ENCODE data around the gene SLC44A5.
A peak's percentile ranks its signal among the peaks of the same experiment; 100 is the strongest.

The SLC44A5 gene

DNA sequence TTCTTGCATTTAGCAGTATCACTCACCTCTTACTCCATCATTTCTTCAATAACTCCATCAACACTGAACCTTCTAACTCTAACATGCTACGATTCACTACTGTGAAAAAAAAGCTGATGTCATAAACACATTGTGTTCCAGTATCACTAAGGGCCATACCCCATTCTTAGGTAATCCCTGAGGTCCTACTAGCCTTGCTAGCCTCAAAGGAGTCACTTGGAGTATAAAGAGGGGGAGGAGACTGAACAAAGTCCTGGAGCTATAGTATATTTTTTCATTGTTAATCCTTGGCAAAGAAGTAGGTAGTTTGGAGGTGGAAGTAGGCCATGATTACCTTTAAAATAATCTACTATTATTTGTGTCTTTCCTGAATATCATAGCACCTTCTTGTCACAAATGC is at the start of gene SLC44A5:
Gene SLC44A5, minus strand, starts transcription at position 101 of the 400 bp plus-strand sequence. CDS start 69,667 bp downstream, outside the sequence.
- TF ChIP-seq, protein P1, sequence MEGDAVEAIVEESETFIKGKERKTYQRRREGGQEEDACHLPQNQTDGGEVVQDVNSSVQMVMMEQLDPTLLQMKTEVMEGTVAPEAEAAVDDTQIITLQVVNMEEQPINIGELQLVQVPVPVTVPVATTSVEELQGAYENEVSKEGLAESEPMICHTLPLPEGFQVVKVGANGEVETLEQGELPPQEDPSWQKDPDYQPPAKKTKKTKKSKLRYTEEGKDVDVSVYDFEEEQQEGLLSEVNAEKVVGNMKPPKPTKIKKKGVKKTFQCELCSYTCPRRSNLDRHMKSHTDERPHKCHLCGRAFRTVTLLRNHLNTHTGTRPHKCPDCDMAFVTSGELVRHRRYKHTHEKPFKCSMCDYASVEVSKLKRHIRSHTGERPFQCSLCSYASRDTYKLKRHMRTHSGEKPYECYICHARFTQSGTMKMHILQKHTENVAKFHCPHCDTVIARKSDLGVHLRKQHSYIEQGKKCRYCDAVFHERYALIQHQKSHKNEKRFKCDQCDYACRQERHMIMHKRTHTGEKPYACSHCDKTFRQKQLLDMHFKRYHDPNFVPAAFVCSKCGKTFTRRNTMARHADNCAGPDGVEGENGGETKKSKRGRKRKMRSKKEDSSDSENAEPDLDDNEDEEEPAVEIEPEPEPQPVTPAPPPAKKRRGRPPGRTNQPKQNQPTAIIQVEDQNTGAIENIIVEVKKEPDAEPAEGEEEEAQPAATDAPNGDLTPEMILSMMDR (IDR thresholded peaks at IDR 0.05) = no peak

DNA sequence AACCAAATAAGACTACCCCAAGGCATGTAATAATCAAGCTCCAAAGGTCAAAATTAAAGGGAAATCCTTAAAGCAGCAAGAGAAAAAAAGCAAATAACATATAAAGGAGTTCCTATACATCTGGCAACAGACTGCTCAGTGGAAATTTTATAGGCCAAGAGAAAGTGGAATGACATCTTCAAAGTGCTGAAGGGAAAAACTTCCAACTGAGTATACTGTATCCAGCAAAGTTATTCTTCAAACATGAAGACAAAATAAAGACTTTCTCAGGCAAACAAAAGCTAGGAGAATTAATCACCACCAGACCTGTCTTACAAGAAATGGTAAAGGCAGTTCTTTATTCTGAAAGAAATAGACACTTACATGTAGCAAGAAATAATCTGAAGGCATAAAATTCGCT is 45.0 kb upstream of the SLC44A5 start:
- TF ChIP-seq, protein P1 (IDR thresholded peaks at IDR 0.05) = no peak

DNA sequence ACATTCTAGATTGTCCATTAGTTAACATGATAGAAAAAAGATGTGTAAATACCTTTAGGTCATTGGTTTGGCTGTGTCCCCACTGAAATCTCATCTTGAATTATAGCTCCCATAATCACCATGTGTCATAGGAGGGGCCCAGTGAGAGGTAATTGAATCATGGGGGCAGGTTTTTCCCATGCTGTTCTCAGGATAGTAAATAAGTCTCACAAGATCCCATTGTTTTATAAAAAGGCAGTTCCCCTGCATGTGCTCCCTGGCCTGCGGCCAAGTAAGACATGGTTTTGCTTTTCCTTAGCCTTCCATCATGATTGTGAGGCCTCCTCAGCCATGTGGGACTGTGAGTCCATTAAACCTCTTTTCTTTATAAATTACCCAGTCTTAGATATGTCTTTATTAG is 32.5 kb upstream of the SLC44A5 start:
- TF ChIP-seq, protein P1 (IDR thresholded peaks at IDR 0.05) = no peak

DNA sequence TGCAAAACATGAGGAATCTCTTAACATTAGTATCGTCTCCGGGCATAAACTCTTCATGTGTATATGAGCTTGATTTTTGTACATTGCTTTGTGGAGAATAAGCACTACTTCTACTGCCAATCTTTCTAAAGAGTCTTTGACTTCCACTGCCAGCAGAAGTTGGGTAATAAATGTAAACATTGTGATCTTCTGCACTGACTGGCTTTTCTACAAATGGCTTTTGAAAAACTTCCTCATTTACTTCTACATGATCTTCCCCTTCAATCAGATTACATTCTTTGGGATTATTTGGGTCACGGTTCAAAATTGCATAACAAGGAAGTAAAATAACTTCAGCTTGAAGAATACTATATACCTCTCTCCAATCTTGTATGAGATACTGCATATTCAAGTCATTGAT is 30.4 kb upstream of the SLC44A5 start:
- TF ChIP-seq, protein P1 (IDR thresholded peaks at IDR 0.05) = no peak

DNA sequence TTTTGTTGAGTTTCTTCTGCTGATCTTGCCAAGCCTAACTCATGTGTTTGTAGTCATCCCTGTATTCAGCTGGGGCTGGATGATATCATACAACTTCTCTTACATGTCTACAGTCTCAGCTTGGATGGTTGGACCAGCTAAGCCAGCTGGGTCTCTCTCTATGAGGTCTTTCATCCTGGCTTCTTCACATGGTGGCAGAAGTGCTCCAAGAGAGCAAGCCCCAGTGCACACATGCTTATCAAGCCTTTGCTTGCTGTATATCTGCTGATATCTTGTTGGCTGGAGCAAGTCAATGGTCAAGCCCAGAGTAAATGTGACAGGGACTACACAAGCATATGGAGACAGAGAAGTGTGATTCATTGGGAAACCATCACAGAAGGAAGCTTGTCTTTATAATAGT is 29.2 kb upstream of the SLC44A5 start:
- TF ChIP-seq, protein P1 (IDR thresholded peaks at IDR 0.05) = no peak

DNA sequence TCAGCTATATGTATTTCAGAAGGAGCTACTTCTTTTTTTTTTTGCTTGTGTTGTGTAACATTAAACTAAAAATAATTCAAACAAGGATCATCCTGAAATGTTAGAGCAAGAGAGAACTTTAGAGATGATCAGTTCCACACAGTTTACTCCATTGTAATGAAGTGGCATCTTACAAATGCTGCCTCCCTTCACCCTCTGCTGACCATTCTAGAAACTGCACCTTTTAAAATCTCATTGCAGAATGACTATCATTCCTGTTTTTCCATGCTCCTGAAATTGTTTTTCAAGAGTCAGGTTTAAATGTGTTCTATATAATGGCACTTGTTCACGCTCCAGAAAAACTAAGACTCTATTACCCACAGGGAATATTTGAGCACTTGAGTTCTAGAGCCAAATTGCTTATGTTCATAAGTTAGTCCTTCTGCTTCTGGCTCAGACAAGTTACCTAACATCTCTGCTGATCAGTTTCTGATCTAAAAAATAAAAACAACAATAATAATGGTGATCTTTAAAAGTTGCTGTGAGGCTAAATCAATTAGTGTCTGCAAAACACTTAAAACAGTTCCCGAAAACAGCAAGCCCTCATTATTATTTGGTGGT is 21.5 kb upstream of the SLC44A5 start:
- TF ChIP-seq, protein P1 (IDR thresholded peaks at IDR 0.05) = peak; percentile 85

DNA sequence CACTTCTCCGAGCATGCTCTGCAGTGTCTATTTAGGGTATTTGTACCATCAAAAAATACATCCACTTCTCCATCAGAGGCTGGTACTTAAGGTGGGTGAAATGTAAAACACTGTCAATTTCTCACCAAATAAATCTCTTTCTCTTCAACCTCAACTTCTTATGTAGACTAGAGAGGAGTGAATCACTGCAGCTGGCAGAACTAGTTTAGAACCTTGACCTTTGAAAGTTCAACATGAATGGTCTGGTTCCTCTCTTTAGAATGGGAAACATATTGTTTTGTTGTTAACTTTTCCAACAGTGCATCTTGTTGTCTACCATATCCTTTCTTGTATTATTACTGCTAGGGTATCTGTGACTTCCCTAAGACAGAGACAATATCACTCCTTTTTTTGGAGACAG is 20.1 kb upstream of the SLC44A5 start:
- TF ChIP-seq, protein P1 (IDR thresholded peaks at IDR 0.05) = no peak

Data from LNCAP (cell line).